Right lobe of liver (tissue), 4 donors: ENCODE data around the gene ZNF362.

ENCODE experiments used
- CTCF ChIP-seq, 4 donors: fragments of 200-600 bp in 3 of 4; fragments of 450-650 bp in 1 of 4; IDR thresholded peaks; one replicate each; pipeline versions ENCODE4 v1.5.1 to v1.8.0; 2016 to 2022; ENCODE audit warnings: antibody characterized with exemption in 4 of 4, mild to moderate bottlenecking in 2 of 4
- POLR2A ChIP-seq: fragments of 450-650 bp; IDR thresholded peaks from one replicate; pipeline ENCODE4 v1.6.1; 2017; ENCODE audit warnings: antibody characterized with exemption, mild to moderate bottlenecking
- donor health status: DM: no; HTN: no; CAD: no.
- donor health status: DM: no; HTN: no; CAD: no.
- donor health status: DM: no; HTN: yes; CAD: no.

GRCh38 chr1:33269621-33270020 lies 13.3 kb downstream of the ZNF362 start:
- no peak for TF ChIP-seq POLR2A
- no peak for TF ChIP-seq CTCF (IDR thresholded peaks at IDR 0.05)
